ENCODE measurements around the gene TANC2.

TANC2 gene

GRCh38 chr17:62925267-62925836 lies 40.7 kb upstream of the TANC2 start:
- TF ChIP-seq CTCF (IDR thresholded peaks at IDR 0.05; ENCODE audit: low read length, missing control alignments): no peak
- no peak overlapping the region for H3K4me3 ChIP-seq (replicated peaks; ENCODE audit: low read depth, low read length)
- DNase-seq (ENCODE audit: low read depth): no peak

GRCh38 chr17:62927083-62927482 lies 39.0 kb upstream of the TANC2 start:
- H3K4me3 ChIP-seq (replicated peaks; ENCODE audit: low read depth, low read length): no peak overlapping the region
- DNase-seq (ENCODE audit: low read depth): no peak
- no peak for TF ChIP-seq CTCF (IDR thresholded peaks at IDR 0.05; ENCODE audit: low read length, missing control alignments)

GRCh38 chr17:62929320-62929719 lies 36.7 kb upstream of the TANC2 start:
- TF ChIP-seq CTCF (IDR thresholded peaks at IDR 0.05; ENCODE audit: low read length, missing control alignments): no peak
- no peak for DNase-seq (ENCODE audit: low read depth)

GRCh38 chr17:62931101-62931500 lies 34.9 kb upstream of the TANC2 start:
- no peak for TF ChIP-seq CTCF (IDR thresholded peaks at IDR 0.05; ENCODE audit: low read length, missing control alignments)
- H3K4me3 ChIP-seq (replicated peaks; ENCODE audit: low read depth, low read length): no peak overlapping the region
- DNase-seq (ENCODE audit: low read depth): no peak

More at GRCh38 chr17:62929320-62929719, 36.7 kb upstream of the TANC2 start:
- no peak overlapping the region for H3K4me3 ChIP-seq (replicated peaks; ENCODE audit: low read depth, low read length)

GRCh38 chr17:62933501-62934385 lies 32.3 kb upstream of the TANC2 start:
- H3K4me3 ChIP-seq (replicated peaks; ENCODE audit: low read depth, low read length): no peak overlapping the region
- TF ChIP-seq CTCF (IDR thresholded peaks at IDR 0.05; ENCODE audit: low read length, missing control alignments): no peak
- peak; percentile 45 for DNase-seq (ENCODE audit: low read depth)

- no peak overlapping the region for H3K4me3 ChIP-seq (replicated peaks; ENCODE audit: low read depth, low read length)
- no peak for DNase-seq (ENCODE audit: low read depth)
- TF ChIP-seq CTCF (IDR thresholded peaks at IDR 0.05; ENCODE audit: low read length, missing control alignments): no peak
Measured at GRCh38 chr17:62935098-62935497, 30.9 kb upstream of the TANC2 start.
